GM12872 (cell line): ENCODE results near the gene MLYCD.

Experiments used
- TF ChIP-seq, protein P1 (sequence below): IDR thresholded peaks from 3 replicates; pipeline ENCODE4 v1.5.1; 2011; ENCODE audit warnings: low read depth, mild to moderate bottlenecking, low read length, moderate library complexity; ENCODE audit not compliant: insufficient read depth

MLYCD gene

DNA sequence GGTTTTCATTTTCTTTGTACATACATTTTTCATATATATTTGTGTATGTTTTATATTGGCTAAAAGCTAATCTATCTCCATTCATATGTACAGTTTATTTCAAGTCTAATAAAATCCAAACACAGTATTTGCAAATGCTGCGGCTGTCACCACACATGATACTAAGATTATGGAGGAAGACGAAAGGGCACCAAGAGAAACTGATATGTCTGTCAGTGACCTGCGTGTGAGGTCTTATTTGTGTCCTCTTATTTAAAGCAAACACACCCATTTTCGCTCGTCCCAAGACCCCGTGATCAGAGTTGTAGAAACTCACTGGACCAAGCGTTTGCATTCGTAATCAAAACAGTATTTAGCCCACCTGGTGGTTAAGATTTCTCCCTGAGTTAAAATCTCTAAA is 8.2 kb downstream of the MLYCD start:
- TF ChIP-seq, protein P1, sequence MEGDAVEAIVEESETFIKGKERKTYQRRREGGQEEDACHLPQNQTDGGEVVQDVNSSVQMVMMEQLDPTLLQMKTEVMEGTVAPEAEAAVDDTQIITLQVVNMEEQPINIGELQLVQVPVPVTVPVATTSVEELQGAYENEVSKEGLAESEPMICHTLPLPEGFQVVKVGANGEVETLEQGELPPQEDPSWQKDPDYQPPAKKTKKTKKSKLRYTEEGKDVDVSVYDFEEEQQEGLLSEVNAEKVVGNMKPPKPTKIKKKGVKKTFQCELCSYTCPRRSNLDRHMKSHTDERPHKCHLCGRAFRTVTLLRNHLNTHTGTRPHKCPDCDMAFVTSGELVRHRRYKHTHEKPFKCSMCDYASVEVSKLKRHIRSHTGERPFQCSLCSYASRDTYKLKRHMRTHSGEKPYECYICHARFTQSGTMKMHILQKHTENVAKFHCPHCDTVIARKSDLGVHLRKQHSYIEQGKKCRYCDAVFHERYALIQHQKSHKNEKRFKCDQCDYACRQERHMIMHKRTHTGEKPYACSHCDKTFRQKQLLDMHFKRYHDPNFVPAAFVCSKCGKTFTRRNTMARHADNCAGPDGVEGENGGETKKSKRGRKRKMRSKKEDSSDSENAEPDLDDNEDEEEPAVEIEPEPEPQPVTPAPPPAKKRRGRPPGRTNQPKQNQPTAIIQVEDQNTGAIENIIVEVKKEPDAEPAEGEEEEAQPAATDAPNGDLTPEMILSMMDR = no peak

DNA sequence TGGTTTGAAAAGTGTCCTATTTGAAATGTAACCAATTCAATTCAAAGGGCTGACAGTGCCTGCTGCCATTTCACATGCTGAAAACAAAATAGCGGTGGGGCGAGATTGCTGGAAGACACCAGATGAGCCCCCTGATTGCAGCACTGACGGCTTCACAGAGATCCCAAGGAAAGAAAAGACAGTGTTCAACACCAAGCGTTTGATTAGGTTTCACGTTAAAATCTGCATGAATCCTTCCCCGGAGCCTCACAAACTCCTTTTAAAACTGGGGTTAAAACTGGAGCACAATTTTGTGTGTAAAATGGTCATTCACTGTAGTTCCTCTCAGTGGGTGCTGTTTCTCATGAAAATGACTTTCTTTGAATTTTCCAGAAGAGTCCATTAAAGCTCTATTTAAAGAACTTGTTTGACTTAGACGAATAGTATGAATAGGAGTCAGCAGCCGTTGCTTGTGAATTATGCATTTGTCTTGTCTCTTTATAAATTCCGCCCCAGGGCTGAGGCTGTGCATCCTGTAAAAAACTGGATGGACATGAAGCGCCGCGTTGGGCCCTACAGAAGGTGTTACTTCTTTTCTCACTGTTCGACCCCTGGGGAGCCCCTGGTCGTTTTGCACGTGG is 8.8 kb downstream of the MLYCD start:
- TF ChIP-seq, protein P1 = no peak

DNA sequence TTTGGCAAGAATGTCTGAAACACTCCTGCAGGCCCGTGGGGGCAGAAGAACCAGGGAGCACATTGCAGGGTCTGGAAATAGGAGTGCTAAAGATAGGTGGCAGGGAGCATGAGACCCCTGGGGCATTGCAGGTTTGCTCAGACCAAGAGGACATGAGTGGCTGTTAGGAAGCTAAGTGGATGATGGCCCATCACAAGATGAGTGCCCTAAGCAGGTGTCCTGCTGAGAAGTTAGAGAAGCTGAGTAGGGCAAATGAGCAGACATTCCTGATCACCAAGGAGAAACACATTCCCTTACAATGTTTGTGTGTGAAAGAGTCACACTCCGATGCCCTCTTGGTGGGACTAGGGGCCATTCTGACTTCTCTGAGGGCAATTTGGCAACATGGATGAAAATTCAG is 9.9 kb downstream of the MLYCD start:
- TF ChIP-seq, protein P1 = no peak

DNA sequence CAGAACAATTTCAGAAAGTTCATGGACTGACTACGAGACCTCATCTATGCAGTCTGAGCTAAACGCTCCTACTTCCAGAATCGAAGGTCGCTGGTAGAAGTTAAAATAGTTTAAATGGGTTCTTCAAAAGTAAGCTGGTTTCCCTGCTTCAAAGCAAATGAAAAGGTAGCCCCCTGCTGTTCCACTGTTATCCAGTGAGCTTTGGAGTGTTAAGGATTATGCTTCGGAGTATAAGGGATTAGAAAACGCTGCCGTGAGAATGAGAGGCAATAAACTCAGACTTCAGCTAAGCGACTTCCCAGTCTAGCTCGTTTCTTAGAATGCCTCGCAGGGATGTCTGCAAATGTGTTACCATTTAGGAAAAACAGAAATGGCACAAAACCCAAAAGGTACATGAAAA is 12.4 kb downstream of the MLYCD start:
- TF ChIP-seq, protein P1 = no peak

DNA sequence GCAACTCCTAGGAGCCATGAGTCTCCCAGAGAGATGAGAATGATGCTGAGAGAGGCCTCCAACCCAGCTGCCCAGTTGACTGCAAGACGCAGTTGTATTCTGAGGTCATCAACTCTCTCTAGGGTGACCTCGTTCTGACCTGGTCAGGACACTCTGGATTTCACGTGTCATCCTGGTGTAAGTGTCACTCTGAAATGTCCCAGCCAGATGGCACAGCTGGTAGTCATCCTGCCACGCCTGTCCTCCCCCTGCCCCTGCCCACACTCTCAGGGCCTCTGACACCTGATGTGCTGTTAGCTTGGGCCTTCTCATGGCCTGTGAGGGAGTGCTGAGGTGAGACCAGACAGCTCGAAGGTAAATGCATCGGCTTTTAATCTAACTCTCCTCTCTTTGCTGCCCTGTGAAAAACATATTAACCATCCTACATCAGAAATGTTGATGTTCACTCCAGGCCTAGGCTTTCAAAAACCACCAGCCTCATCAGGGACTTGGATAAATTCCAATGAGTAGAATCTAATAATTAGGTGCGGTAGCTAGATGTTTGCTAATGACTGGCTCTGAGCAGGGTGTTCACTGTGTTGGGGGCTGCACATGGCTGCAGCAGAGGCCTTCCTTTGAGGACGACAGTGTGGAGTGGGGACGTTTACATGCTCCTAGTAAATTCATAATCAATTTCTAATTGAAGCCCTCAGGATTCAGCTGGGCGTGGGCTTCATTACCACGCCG is 13.8 kb downstream of the MLYCD start:
- TF ChIP-seq, protein P1 = no peak

DNA sequence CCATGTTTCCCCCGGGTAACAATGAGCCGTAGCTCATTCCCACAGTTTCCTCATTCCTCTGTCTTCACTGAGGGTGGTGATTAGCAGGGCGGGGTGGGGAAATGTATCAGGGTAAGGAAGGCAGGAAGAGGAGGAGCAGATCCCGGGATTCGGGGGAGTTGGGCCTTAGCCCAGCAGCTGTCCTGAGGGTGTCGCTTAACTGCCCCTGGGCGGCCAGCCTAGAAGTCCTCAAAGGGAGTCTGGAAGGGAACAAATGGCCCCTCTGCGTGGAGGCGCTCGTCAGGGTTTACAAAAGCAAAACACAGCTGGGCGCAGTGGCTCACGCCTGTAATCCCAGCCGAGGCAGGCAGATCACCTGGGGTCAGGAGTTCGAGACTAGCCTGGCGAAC is 14.3 kb downstream of the MLYCD start:
- TF ChIP-seq, protein P1 = no peak

DNA sequence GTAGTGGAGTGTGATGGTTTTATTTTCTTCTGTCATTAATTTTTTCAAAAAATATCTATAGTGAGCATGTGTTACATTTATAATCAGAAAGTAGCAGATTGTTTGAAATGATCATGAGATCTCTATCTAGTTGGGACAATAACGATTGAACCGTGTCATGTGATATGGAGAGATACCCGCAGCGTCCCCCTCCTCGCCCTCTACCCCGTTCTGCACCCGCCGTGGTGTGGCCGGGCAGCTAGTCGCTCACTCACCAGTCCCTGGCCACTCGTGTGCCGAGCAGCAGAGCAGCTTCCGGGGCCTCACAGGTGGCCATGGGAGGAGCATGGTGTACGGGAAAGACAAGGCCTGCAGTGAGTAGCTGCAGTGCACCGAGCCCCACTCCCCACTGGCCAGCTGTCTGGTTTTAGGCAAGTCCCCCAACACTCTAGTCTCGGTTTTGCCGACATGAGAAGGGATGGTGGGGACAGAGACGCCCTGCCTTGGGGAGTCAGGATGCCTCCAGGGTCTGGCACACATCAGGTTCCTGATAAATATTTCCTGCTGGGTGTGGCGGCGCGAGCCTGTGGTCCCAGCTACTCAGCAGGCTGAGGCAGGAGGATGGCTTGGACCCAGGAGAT is 15.3 kb downstream of the MLYCD start:
- TF ChIP-seq, protein P1 = no peak
